GM19043 (cell line): ENCODE measurements around the gene SMIM32.
A peak's percentile ranks its signal among the peaks of the same experiment; 100 is the strongest.

ENCODE experiments used
- ATAC-seq: cut with Tn5 transposase; IDR thresholded peaks from one replicate; pipeline ENCODE4 v1.9.1; 2021; ENCODE audit warnings: low read depth; ENCODE audit not compliant: unreplicated experiment

The SMIM32 gene

GRCh38 chr5:136141561-136141960 is 51.4 kb downstream of the SMIM32 start:
- ATAC-seq, result peak; percentile 69
